Suppressor macrophage treated with lipopolysaccharide for 4 hours (primary cell): ENCODE data around the gene SMIM41.

Experiments
- DNase-seq: peaks from one replicate; pipeline ENCODE4 v3.0.0-alpha.2; 2020

The SMIM41 gene

GRCh38 chr12:52050758-52051541, 28.6 kb upstream of the SMIM41 start, which contains the start of gene NR4A1:
NR4A1 (plus strand) TSS chr12:52051442; CDS start chr12:52054329, 2,887 bp downstream.
- DNase-seq = peak; percentile 97

GRCh38 chr12:52052468-52053186, 26.9 kb upstream of the SMIM41 start:
- DNase-seq = no peak

GRCh38 chr12:52053536-52054209, 25.8 kb upstream of the SMIM41 start:
- no peak for DNase-seq

- DNase-seq = no peak
Measured at GRCh38 chr12:52054231-52054832, 25.2 kb upstream of the SMIM41 start.

GRCh38 chr12:52054833-52055730, 24.4 kb upstream of the SMIM41 start:
- no peak for DNase-seq

- no peak for DNase-seq
Measured at GRCh38 chr12:52055731-52056711, 23.5 kb upstream of the SMIM41 start.

GRCh38 chr12:52056801-52057637, 22.5 kb upstream of the SMIM41 start:
- DNase-seq = no peak

GRCh38 chr12:52057638-52058576, 21.6 kb upstream of the SMIM41 start:
- no peak for DNase-seq

- no peak for DNase-seq
Measured at GRCh38 chr12:52058631-52059361, 20.7 kb upstream of the SMIM41 start.

- DNase-seq = no peak
Measured at GRCh38 chr12:52059582-52060497, 19.7 kb upstream of the SMIM41 start.

GRCh38 chr12:52060498-52061177, 18.9 kb upstream of the SMIM41 start:
- DNase-seq = no peak

- DNase-seq = no peak
Measured at GRCh38 chr12:52061470-52062166, 17.9 kb upstream of the SMIM41 start.

GRCh38 chr12:52062167-52063081, 17.1 kb upstream of the SMIM41 start:
- no peak for DNase-seq
